B cell (primary cell): ENCODE results near the gene CXCR6. TPM values are rescaled to one million over a fixed set of nuclear protein-coding genes. Genes with fewer than 3 reads are reported as not detected.
"Not testable (repeated sequence)": the region's sequence is repeated elsewhere in the genome, so short reads cannot be mapped to it uniquely, and the experiment has no call there.

Experiments
- ATAC-seq: fragments of 200-7000 bp; cut with Tn5 transposase; one replicate; pipeline ENCODE4 v1.10.0; 2021; ENCODE audit warnings: low read depth, mild to moderate bottlenecking, moderate number of reproducible peaks, moderate library complexity
- CTCF ChIA-PET: fragments of 350-600 bp; sonication (Branson Sonifier 250); formaldehyde crosslinking; loops from one replicate; lab custom pipeline; 2021; ENCODE audit warnings: antibody characterized with exemption, inconsistent platforms; lab: Charles Lee
- POLR2A ChIA-PET: fragments of 350-600 bp; sonication (Branson Sonifier 250); formaldehyde crosslinking; loops from one replicate; lab custom pipeline; 2021; ENCODE audit warnings: antibody characterized with exemption; lab: Charles Lee
- DNase-seq: peaks from one replicate; pipeline ENCODE4 v3.0.0; 2013
- H2AFZ ChIP-seq: 2 replicates; pipeline ENCODE4 v1.6.1; 2012; ENCODE audit warnings: mild to moderate bottlenecking, low read depth, low read length; ENCODE audit not compliant: insufficient read depth, poor library complexity, severe bottlenecking
- H3K27ac ChIP-seq, 2 donors: 1 replicate in 1 of 2; 2 replicates in 1 of 2; pipeline ENCODE4 v1.5.1; 2012 to 2013; ENCODE audit warnings: low read length in 2 of 2, mild to moderate bottlenecking in 2 of 2, moderate library complexity in 1 of 2
- H3K27me3 ChIP-seq, 4 experiments: fragments of 200-600 bp in 1 of 4; sonication (generic) in 1 of 4; replicated peaks in 1 of 4; 1 replicate in 2 of 4; 2 replicates in 2 of 4; pipeline versions ENCODE4 v1.6.1 to v1.7.0; 2013 to 2016; ENCODE audit warnings: low read length in 3 of 4, mild to moderate bottlenecking in 2 of 4, mixed read lengths in 1 of 4, moderate library complexity in 1 of 4; ENCODE audit not compliant: insufficient read depth in 4 of 4, control insufficient read depth in 3 of 4; ENCODE audit errors: control extremely low read depth in 1 of 4
- H3K36me3 ChIP-seq, 2 experiments: replicated peaks in 1 of 2; 1 replicate in 1 of 2; 2 replicates in 1 of 2; pipeline versions ENCODE4 v1.6.1 to v1.7.1; 2013; ENCODE audit warnings: low read length in 1 of 2; ENCODE audit not compliant: insufficient read depth in 2 of 2, control insufficient read depth in 1 of 2; ENCODE audit errors: control extremely low read depth in 1 of 2, extremely low read depth in 1 of 2
- H3K4me1 ChIP-seq, 2 donors: fragments of 200-600 bp in 1 of 2; sonication (generic) in 1 of 2; 1 replicate in 1 of 2; 2 replicates in 1 of 2; pipeline versions ENCODE4 v1.5.1 to v1.6.1; 2013 to 2017; ENCODE audit warnings: low read length in 2 of 2; ENCODE audit not compliant: control insufficient read depth in 2 of 2, insufficient read depth in 2 of 2
- H3K4me2 ChIP-seq: replicated peaks from 2 replicates; pipeline ENCODE3; 2012; ENCODE audit warnings: mild to moderate bottlenecking, low read depth, low read length; ENCODE audit not compliant: poor library complexity, severe bottlenecking
- H3K4me3 ChIP-seq, 5 experiments: fragments of 200-600 bp in 1 of 5; sonication (generic) in 1 of 5; 1 replicate in 3 of 5; 2 replicates in 2 of 5; pipeline versions ENCODE4 v1.5.1 to v1.7.0; 2011 to 2016; ENCODE audit warnings: low read length in 4 of 5, mild to moderate bottlenecking in 4 of 5, low read depth in 2 of 5, control low read depth in 1 of 5, moderate library complexity in 1 of 5; ENCODE audit not compliant: insufficient read depth in 1 of 5; ENCODE audit errors: control extremely low read depth in 1 of 5, extremely low read depth in 1 of 5
- H3K79me2 ChIP-seq: fragments of 200-600 bp; sonication (generic); one replicate; pipeline ENCODE4 v1.6.0; 2016; ENCODE audit warnings: low read length; ENCODE audit not compliant: control insufficient read depth, insufficient read depth
- H3K9ac ChIP-seq: fragments of 200-600 bp; sonication (generic); 2 replicates; pipeline ENCODE4 v1.6.1; 2017; ENCODE audit warnings: mild to moderate bottlenecking, low read length, moderate library complexity
- H3K9me3 ChIP-seq, 3 donors: one replicate each; pipeline versions ENCODE4 v1.6.1 to v1.7.1; 2013; ENCODE audit warnings: low read length in 2 of 3; ENCODE audit not compliant: control insufficient read depth in 2 of 3, insufficient read depth in 1 of 3; ENCODE audit errors: control extremely low read depth in 1 of 3
- H4K20me1 ChIP-seq: 2 replicates; pipeline ENCODE4 v1.6.0; 2012; ENCODE audit warnings: mild to moderate bottlenecking, low read length; ENCODE audit not compliant: insufficient read depth, control insufficient read depth, poor library complexity, severe bottlenecking
- H3K27ac Mint-ChIP-seq: one replicate; pipeline ENCODE4 v1.8.0; 2021; ENCODE audit warnings: mixed read lengths
- H3K27me3 Mint-ChIP-seq: one replicate; pipeline ENCODE4 v1.8.0; 2021; ENCODE audit warnings: mixed read lengths
- H3K4me1 Mint-ChIP-seq: one replicate; pipeline ENCODE4 v1.8.0; 2021; ENCODE audit warnings: mixed read lengths
- H3K4me3 Mint-ChIP-seq: one replicate; pipeline ENCODE4 v1.8.0; 2021; ENCODE audit warnings: mixed read lengths
- H3K9me3 Mint-ChIP-seq: one replicate; pipeline ENCODE4 v1.8.0; 2022; ENCODE audit warnings: mixed read lengths; ENCODE audit not compliant: insufficient read depth
- CTCF ChIP-seq: fragments of 200-600 bp; IDR thresholded peaks from one replicate; pipeline ENCODE4 v1.8.0; 2022; ENCODE audit warnings: antibody characterized with exemption, mild to moderate bottlenecking
- EZH2 ChIP-seq: IDR thresholded peaks from 2 replicates; pipeline ENCODE4 v1.6.1; 2012; ENCODE audit warnings: borderline replicate concordance, low read depth, mild to moderate bottlenecking, moderate library complexity, low read length; ENCODE audit not compliant: insufficient read depth, poor library complexity, severe bottlenecking
- WGBS: methylation state at CpG from one replicate; pipeline ENCODE4 v1.1.5; 2013; ENCODE audit warnings: missing lambda C conversion rate; ENCODE audit not compliant: insufficient coverage; 5-methylcytosine and 5-hydroxymethylcytosine counted together
- intact Hi-C: fragments of 100-400 bp; cut with micrococcal nuclease; formaldehyde crosslinking; loops from one replicate; pipeline ENCODE4 v1.10.0; 2022
- polyA plus RNA-seq: library from polyadenylated mRNA; depleted of rRNA; stranded (reverse); fragments of >200 nt; gene quantifications from 2 replicates; pipeline ENCODE4 v1.2.3, GENCODE V29; 2012
- total RNA-seq, 2 donors: library from RNA; stranded (reverse); fragments of 120-200 nt in 1 of 2; gene quantifications; 1 replicate in 1 of 2; 2 replicates in 1 of 2; pipeline versions ENCODE4 v1.2.3 to v1.2.4, GENCODE V29; 2013 to 2022

CXCR6 gene
- total and polyA plus RNA-seq, 2 donors (not counting 1 experiment from before 2014, with no cell fraction given), result not detected

- no peaks in the 10 kb centered on the region for H3K9me3 ChIP-seq
- DNase-seq (peak; percentile 91), ATAC-seq (peak; percentile 95)
- 1% methylated on average over 63 of the region's 67 CpGs for WGBS
- H2AFZ ChIP-seq, result peak within 1 kb of the TSS; percentile 90
- intact Hi-C loops, result loop anchor here (1.0 to 5.0 kb wide), 2 partner anchors 153 to 1482 kb away; partner anchors contain the start of genes LZTFL1 and SCAP
- H3K4me2 ChIP-seq, result peak within 1 kb of the TSS; percentile 95
- Mint-ChIP-seq H3K4me3 (peak within 1 kb of the TSS; percentile 89), H3K9me3 (no peaks in the 10 kb centered on the region), H3K4me1 (peaks cover 36% of the 10 kb centered on the region), H3K27me3 (no peaks in the 10 kb centered on the region), H3K27ac (peak within 1 kb of the TSS; percentile 92)
- H3K36me3 ChIP-seq, result no peaks in the 10 kb centered on the region
- POLR2A ChIA-PET, result interaction anchor here (0.6 to 1.0 kb wide), 3 partner anchors 34 to 191 kb away, joined by 4 to 7 read pairs (median 4); no protein-coding TSS in a partner anchor
- peaks cover 25 to 49% of the 10 kb centered on the region in 2 donors for H3K4me1 ChIP-seq
- peak within 1 kb of the TSS; percentile 88 to 92 for H3K27ac ChIP-seq
- peaks cover 0 to 4% (median 1%) of the 10 kb centered on the region in 4 experiments for H3K27me3 ChIP-seq
- CTCF ChIA-PET, result interaction anchor here (0.8 to 1.7 kb wide), 3 partner anchors 14 to 382 kb away, joined by 3 to 5 read pairs (median 3); no protein-coding TSS in a partner anchor
- peak within 1 kb of the TSS; percentile 62 to 98 (median 92) for H3K4me3 ChIP-seq
- no peaks in the 10 kb centered on the region for H4K20me1 ChIP-seq
- H3K79me2 ChIP-seq, result peaks cover 31% of the 10 kb centered on the region
- H3K9ac ChIP-seq, result peak within 1 kb of the TSS; percentile 94
- TF ChIP-seq CTCF (no peak), EZH2 (no peak)
These were observed 52.2 kb downstream of the CXCR6 start, which contains the start of gene FYCO1 for GRCh38 chr3:45995236-45996192. Gene FYCO1, minus strand, starts transcription at chr3:45995824. Its CDS starts 10,914 bp downstream, at chr3:45984910.

DNA sequence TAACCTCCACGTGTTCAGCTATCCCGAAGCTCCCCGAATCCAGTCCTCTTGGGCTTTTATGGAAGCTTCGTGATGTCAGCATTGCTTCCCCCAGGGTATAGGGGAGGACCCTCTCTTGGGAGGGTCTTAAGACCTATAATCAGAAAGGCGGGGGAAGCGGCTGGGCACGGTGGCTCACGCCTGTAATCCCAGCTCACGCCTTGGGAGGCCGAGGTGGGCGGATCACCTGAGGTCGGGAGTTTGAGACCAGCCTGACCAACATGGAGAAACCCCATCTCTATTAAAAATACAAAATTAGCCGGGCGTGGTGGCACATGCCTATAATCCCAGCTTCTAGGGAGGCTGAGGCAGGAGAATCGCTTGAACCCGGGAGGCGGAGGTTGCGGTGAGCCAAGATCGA is 54.2 kb downstream of the CXCR6 start:
- CTCF ChIA-PET, result interaction anchor here (0.5 kb wide), 1 partner anchor 15 kb away, joined by 3 read pairs; no protein-coding TSS in a partner anchor
- Histone ChIP-seq H3K79me2 (peaks cover 25% of the 10 kb centered on the region), H3K4me1 (peaks cover 20 to 35% of the 10 kb centered on the region in 2 donors)
- H4K20me1 ChIP-seq, POLR2A ChIA-PET, ATAC-seq, H3K27me3 Mint-ChIP-seq, DNase-seq, H3K27ac ChIP-seq, H3K36me3 ChIP-seq, H3K4me3 ChIP-seq, H2AFZ ChIP-seq, H3K4me3 Mint-ChIP-seq, H3K9me3 Mint-ChIP-seq, H3K4me2 ChIP-seq, H3K9ac ChIP-seq, H3K27ac Mint-ChIP-seq, H3K9me3 ChIP-seq, H3K27me3 ChIP-seq: not testable (repeated sequence)
- whole genome bisulfite sequencing, result 93% methylated on average over 3 of the region's 19 CpGs
- intact Hi-C loops, result loop anchor here (5.0 kb wide), 1 partner anchor 1480 kb away; the partner anchor contains the start of gene SCAP
- peaks cover 24% of the 10 kb centered on the region for H3K4me1 Mint-ChIP-seq
